HCT116 (cell line): ENCODE results near the gene DOCK7. TPM values are rescaled to one million over a fixed set of nuclear protein-coding genes. Genes with fewer than 3 reads are reported as not detected.

Source experiments
- ATAC-seq: fragments of 200-7000 bp; cut with Tn5 transposase; 2 replicates; pipeline ENCODE4 v1.9.1; 2020; ENCODE audit warnings: mild to moderate bottlenecking, moderate library complexity
- BruUV-seq: library from RNA; stranded (reverse); fragments of 400-500 nt; replicated peaks from 2 replicates; lab custom pipeline; 2021; lab: Mats Ljungman, UMichigan
- CTCF ChIA-PET: fragments of 300-600 bp; sonication (Branson Sonifier 250); formaldehyde crosslinking; loops from one replicate; lab custom pipeline; 2021; ENCODE audit warnings: antibody characterized with exemption; lab: Charles Lee
- POLR2A ChIA-PET: fragments of 300-600, 350-600 bp; sonication (Branson Sonifier 250); formaldehyde crosslinking; loops from one replicate; lab custom pipeline; 2021; ENCODE audit warnings: antibody characterized with exemption; lab: Charles Lee
- RAD21 ChIA-PET, 2 experiments: fragments of 300-600 bp; sonication (Branson Sonifier 250); formaldehyde crosslinking; loops; one replicate each; lab custom pipeline; 2023; ENCODE audit warnings: low total read pairs in 2 of 2; ENCODE audit not compliant: uncharacterized antibody in 2 of 2, unreplicated experiment in 2 of 2, low non-redundant PET in 1 of 2; lab: Charles Lee
- DNase-seq: peaks from one replicate; pipeline ENCODE4 v3.0.0-alpha.2; 2010; ENCODE audit warnings: low read depth, low spot score
- H2AFZ ChIP-seq: fragments of 200-600 bp; shearing (Covaris generic), sonication (generic); 2 replicates; pipeline ENCODE4 v1.6.1; 2017; ENCODE audit warnings: low read depth, mixed run types, mixed read lengths, antibody characterized with exemption, low read length; ENCODE audit not compliant: poor library complexity, severe bottlenecking
- H3K27ac ChIP-seq: 2 replicates; pipeline ENCODE4 v1.5.1; 2012; ENCODE audit warnings: low read depth, low read length
- H3K27me3 ChIP-seq: fragments of 200-600 bp; sonication (generic); 2 replicates; pipeline ENCODE4 v1.6.1; 2016; ENCODE audit warnings: mixed run types, low read length, mixed read lengths; ENCODE audit not compliant: insufficient read depth
- H3K36me3 ChIP-seq, 2 experiments: fragments of 200-500 bp in 1 of 2; fragments of 200-600 bp in 1 of 2; sonication (Bioruptor generic) in 1 of 2; sonication (generic) in 1 of 2; 2 replicates each; pipeline versions ENCODE4 v1.5.1 to v1.6.1; 2014 to 2016; ENCODE audit warnings: low read length in 2 of 2, inconsistent platforms in 1 of 2, mixed read lengths in 1 of 2, mixed run types in 1 of 2; ENCODE audit not compliant: insufficient read depth in 2 of 2, control insufficient read depth in 1 of 2
- H3K4me1 ChIP-seq, 2 experiments: fragments of 200-600 bp in 1 of 2; sonication (generic) in 1 of 2; 2 replicates each; pipeline versions ENCODE4 v1.5.1 to v1.6.1; 2012 to 2017; ENCODE audit warnings: low read length in 2 of 2, inconsistent platforms in 1 of 2, mild to moderate bottlenecking in 1 of 2, mixed read lengths in 1 of 2, mixed run types in 1 of 2, moderate library complexity in 1 of 2; ENCODE audit not compliant: insufficient read depth in 2 of 2, control insufficient read depth in 1 of 2
- H3K4me2 ChIP-seq: fragments of 200-600 bp; sonication (generic); 2 replicates; pipeline ENCODE4 v1.6.1; 2017; ENCODE audit warnings: mixed run types, low read length, mixed read lengths
- H3K4me3 ChIP-seq, 2 experiments: fragments of 200-600 bp in 1 of 2; sonication (generic) in 1 of 2; replicated peaks in 1 of 2; 2 replicates each; pipeline ENCODE4 v1.5.1; 2011 to 2016; ENCODE audit warnings: low read length in 2 of 2, control low read depth in 1 of 2, low read depth in 1 of 2, mild to moderate bottlenecking in 1 of 2, mixed read lengths in 1 of 2, mixed run types in 1 of 2
- H3K79me2 ChIP-seq: fragments of 200-600 bp; sonication (generic); 2 replicates; pipeline ENCODE4 v1.6.1; 2017; ENCODE audit warnings: mild to moderate bottlenecking, mixed run types, low read length, moderate library complexity, mixed read lengths; ENCODE audit not compliant: insufficient read depth
- H3K9ac ChIP-seq: fragments of 200-600 bp; sonication (generic); 2 replicates; pipeline ENCODE4 v1.6.1; 2016; ENCODE audit warnings: low read length, mixed read lengths
- H3K9me2 ChIP-seq: fragments of 200-600 bp; sonication (generic), shearing (Covaris generic); 2 replicates; pipeline ENCODE4 v1.6.1; 2017; ENCODE audit warnings: mixed run types, mild to moderate bottlenecking, moderate library complexity; ENCODE audit not compliant: insufficient read depth
- H3K9me3 ChIP-seq, 2 experiments: fragments of 200-500 bp in 1 of 2; fragments of 200-600 bp in 1 of 2; sonication (Bioruptor generic) in 1 of 2; sonication (generic) in 1 of 2; 2 replicates each; pipeline ENCODE4 v1.6.1; 2014 to 2017; ENCODE audit warnings: low read length in 2 of 2, mixed read lengths in 2 of 2, inconsistent platforms in 1 of 2, low read depth in 1 of 2, mild to moderate bottlenecking in 1 of 2, mixed run types in 1 of 2, moderate library complexity in 1 of 2; ENCODE audit not compliant: control insufficient read depth in 1 of 2, insufficient read depth in 1 of 2
- H4K20me1 ChIP-seq: fragments of 200-600 bp; sonication (generic), shearing (Covaris generic); 2 replicates; pipeline ENCODE4 v1.6.1; 2017; ENCODE audit warnings: mixed run types, mild to moderate bottlenecking, moderate library complexity; ENCODE audit not compliant: insufficient read depth
- CTCF ChIP-seq, 3 experiments: fragments of 200-600 bp in 1 of 3; sonication (generic) in 1 of 3; IDR thresholded peaks in 2 of 3; conservative IDR thresholded peaks in 1 of 3; 2 replicates each; pipeline ENCODE4 v1.5.1; 2012 to 2017; ENCODE audit warnings: low read depth in 2 of 3, low read length in 2 of 3, antibody characterized with exemption in 1 of 3, borderline replicate concordance in 1 of 3, control low read depth in 1 of 3, mild to moderate bottlenecking in 1 of 3, mixed read lengths in 1 of 3, mixed run types in 1 of 3, moderate library complexity in 1 of 3; ENCODE audit not compliant: insufficient read depth in 1 of 3
- ELF1 ChIP-seq: IDR thresholded peaks from 2 replicates; pipeline ENCODE4 v1.6.1; 2012; ENCODE audit warnings: low read depth, borderline replicate concordance
- RAD21 ChIP-seq: IDR thresholded peaks from 2 replicates; pipeline ENCODE4 v1.6.1; 2012; ENCODE audit warnings: low read depth, mild to moderate bottlenecking
- ZBTB33 ChIP-seq: IDR thresholded peaks from 2 replicates; pipeline ENCODE4 v1.6.1; 2011; ENCODE audit warnings: mild to moderate bottlenecking, low read length, moderate library complexity; ENCODE audit not compliant: insufficient replicate concordance; ENCODE audit errors: extremely low read depth
- ZFX ChIP-seq: fragments of 450-650 bp; IDR thresholded peaks from 2 replicates; pipeline ENCODE4 v1.6.1; 2017
- intact Hi-C: fragments of 100-400 bp; cut with micrococcal nuclease; formaldehyde crosslinking; loops from 2 replicates; pipeline ENCODE4 v1.10.0; 2022
- total RNA-seq: library from RNA; stranded (reverse); gene quantifications from one replicate; pipeline ENCODE4 v1.2.1, GENCODE V29; 2021; ENCODE audit not compliant: unreplicated experiment

Gene DOCK7
- total RNA-seq, 1 experiment from 2014 or later, result 49.0 TPM

GRCh38 chr1:62407398-62408009 lies 280.7 kb downstream of the DOCK7 start:
- Histone ChIP-seq H3K27me3 (no peaks in the 10 kb centered on the region), H3K79me2 (no peaks in the 10 kb centered on the region), H2AFZ (no peak overlapping the region), H3K9me3 (no peaks in the 10 kb centered on the region), H3K9ac (no peak overlapping the region), H3K4me2 (no peak overlapping the region), H3K4me3 (no peak overlapping the region), H3K4me1 (no peaks in the 10 kb centered on the region), H3K36me3 (no peaks in the 10 kb centered on the region), H3K27ac (no peak overlapping the region), H3K9me2 (no peaks in the 10 kb centered on the region), H4K20me1 (no peaks in the 10 kb centered on the region)
- intact Hi-C loops, result loop anchor here (1.0 to 5.0 kb wide), 3 partner anchors 115 to 325 kb away; no protein-coding TSS in a partner anchor
- BruUV-seq, result no TSS peak
- ChIA-PET POLR2A (no interaction called here), RAD21 (interaction anchor here (0.5 to 1.9 kb wide), 3 partner anchors 232 to 271 kb away, joined by 4 to 5 read pairs (median 5); no protein-coding TSS in a partner anchor), CTCF (interaction anchor here (1.0 to 6.6 kb wide), 3 partner anchors 11 to 232 kb away, joined by 3 to 84 read pairs (median 3); no protein-coding TSS in a partner anchor)
- TF ChIP-seq RAD21 (peak; percentile 90), CTCF (IDR thresholded peaks at IDR 0.05 in 2 of 3, conservative IDR thresholded peaks at IDR 0.05 in 1 of 3; ENCODE audit: borderline replicate concordance in 1 of 3, insufficient read depth in 1 of 3, low read depth in 2 of 3, low read length in 2 of 3) (peak; percentile 63 to 91 (median 86)), ELF1 (no peak)
- peak; percentile 81 for ATAC-seq
- DNase-seq, result peak; percentile 33

DNA sequence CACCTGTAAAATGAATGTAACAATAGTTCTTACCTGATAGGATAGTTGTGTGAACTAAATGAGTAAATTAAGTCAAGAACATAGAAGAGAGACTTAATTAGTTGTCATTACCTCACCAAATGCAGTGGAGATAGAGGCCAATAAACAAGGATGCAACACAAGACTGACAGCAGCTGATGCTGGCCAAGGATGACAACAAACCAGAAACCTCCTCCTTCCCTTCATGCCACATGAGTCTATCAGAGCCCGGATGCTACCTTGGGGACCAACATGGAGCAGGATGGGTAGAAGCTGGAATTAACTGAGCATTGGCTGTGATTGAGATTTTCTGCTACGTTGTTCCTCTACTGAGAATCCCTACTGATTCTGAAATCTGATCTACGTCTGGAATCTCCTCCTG lies 281.6 kb downstream of the DOCK7 start:
- Histone ChIP-seq H3K9ac (no peak overlapping the region), H3K4me3 (no peak overlapping the region), H2AFZ (no peak overlapping the region), H3K27ac (no peak overlapping the region), H3K4me1 (no peaks in the 10 kb centered on the region), H3K36me3 (no peaks in the 10 kb centered on the region), H3K9me2 (no peaks in the 10 kb centered on the region), H3K9me3 (no peaks in the 10 kb centered on the region), H3K27me3 (no peaks in the 10 kb centered on the region), H4K20me1 (no peaks in the 10 kb centered on the region), H3K79me2 (no peaks in the 10 kb centered on the region), H3K4me2 (no peak overlapping the region)
- CTCF ChIA-PET, result interaction anchor here (1.0 to 6.6 kb wide), 3 partner anchors 12 to 231 kb away, joined by 3 to 84 read pairs (median 3); no protein-coding TSS in a partner anchor
- DNase-seq (no peak), ATAC-seq (no peak)
- intact Hi-C loops, result loop anchor here (5.0 kb wide), 1 partner anchor 114 kb away; no protein-coding TSS in a partner anchor
- POLR2A ChIA-PET, result interaction anchor here (0.9 kb wide), 1 partner anchor 231 kb away, joined by 3 read pairs; no protein-coding TSS in a partner anchor
- RAD21 ChIA-PET, result interaction anchor here in 1 of 2 experiments (1.3 kb wide), 1 partner anchor 231 kb away, joined by 5 read pairs; no protein-coding TSS in a partner anchor
- BruUV-seq, result no TSS peak
- no peak for TF ChIP-seq ELF1
- no peak for TF ChIP-seq ZFX
- no peak for TF ChIP-seq ZBTB33
